Measurements from ENCODE around the gene IFT81. TPM values are rescaled to one million over a fixed set of nuclear protein-coding genes. Genes with fewer than 3 reads are reported as not detected.

IFT81 gene
- total RNA-seq, 1 experiment from 2014 or later = 10.5 TPM

DNA sequence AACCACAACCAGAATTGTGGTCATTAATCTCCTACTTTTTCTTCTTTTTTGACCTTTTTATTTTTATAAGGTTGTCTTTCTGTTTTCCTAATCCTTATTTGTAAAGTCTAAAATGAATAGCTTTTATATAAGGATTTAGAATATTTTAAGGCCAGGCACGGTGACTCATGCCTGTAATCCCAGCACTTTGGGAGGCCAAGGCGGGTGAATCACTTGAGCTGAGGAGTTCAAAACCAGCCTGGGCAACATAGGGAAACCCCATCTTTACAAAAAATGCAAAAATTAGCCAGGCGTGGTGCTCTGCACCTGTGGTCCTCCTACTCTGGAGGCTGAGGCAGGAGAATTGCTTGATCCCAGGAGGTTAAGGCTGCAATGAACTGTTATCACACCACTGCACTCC, 55.1 kb downstream of the IFT81 start (continued):
- TF ChIP-seq HMGA2 (CRISPR knock-in tag; IDR thresholded peaks at IDR 0.05) (no peak), PRRX2 (CRISPR knock-in tag; IDR thresholded peaks at IDR 0.05) (no peak), SOX15 (CRISPR knock-in tag; IDR thresholded peaks at IDR 0.05) (no peak)

DNA sequence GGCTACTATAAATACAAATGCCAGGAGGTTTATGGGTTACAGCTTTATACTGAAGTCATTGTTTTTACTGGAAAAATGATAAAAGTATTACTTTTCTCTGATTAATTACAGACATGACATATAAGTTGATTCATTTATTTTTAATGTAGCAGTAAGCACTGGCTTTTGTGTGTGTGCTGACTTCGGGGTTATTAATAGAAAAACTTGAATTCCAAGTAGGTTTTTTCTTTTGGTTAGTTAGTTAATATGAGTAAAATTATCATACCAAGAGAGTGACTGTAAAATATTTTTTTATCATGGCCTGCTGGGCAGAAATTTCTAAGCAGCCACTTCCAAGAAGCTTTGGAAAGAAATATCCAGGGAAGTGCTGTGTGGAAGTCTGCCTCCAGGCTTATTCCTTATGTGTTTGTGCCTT, 56.4 kb downstream of the IFT81 start:
- DNase-seq (ENCODE audit: low spot score) (no peak), ATAC-seq (no peak)
- Mint-ChIP-seq H3K27me3 (ENCODE audit: low read depth) (no peaks in the 10 kb centered on the region), H3K4me3 (no peak overlapping the region), H3K4me1 (no peaks in the 10 kb centered on the region), H3K9me3 (peaks cover 3% of the 10 kb centered on the region; the same call in 1 of the 2 replicates), H3K36me3 (peaks cover 7% of the 10 kb centered on the region), H3K27ac (no peak overlapping the region)
- POLR2A ChIA-PET = no interaction called here
- CTCF ChIA-PET = interaction anchor here (0.5 kb wide), 1 partner anchor 81 kb away, joined by 4 read pairs; no protein-coding TSS in a partner anchor
- TF ChIP-seq ZNF219 (CRISPR knock-in tag; IDR thresholded peaks at IDR 0.05; ENCODE audit: borderline replicate concordance) (no peak), ELF4 (CRISPR knock-in tag; IDR thresholded peaks at IDR 0.05; ENCODE audit: low read depth) (no peak), TEAD4 (CRISPR knock-in tag; IDR thresholded peaks at IDR 0.05) (no peak)
- TF ChIP-seq, protein P1, sequence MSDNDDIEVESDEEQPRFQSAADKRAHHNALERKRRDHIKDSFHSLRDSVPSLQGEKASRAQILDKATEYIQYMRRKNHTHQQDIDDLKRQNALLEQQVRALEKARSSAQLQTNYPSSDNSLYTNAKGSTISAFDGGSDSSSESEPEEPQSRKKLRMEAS (CRISPR knock-in tag; IDR thresholded peaks at IDR 0.05) = no peak

DNA sequence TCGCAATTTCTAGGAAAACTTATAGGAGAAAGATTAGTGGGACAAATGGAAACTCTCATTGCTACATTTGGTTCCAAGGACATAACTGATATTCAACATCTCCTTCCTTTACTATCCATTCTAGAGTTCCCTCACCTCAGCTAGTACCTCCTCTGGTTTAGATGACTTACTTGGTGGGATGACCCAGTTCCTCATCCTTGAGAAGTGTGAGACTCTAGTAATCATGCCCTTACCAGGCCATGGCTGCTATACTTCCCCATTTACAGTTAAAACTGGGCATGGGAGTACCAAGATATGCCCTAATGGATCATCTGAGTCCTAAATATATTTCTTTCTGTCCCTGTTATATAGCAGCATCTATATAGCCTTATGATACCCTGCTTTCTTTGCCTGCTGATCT, 58.1 kb downstream of the IFT81 start:
- ChIA-PET CTCF (no interaction called here), POLR2A (interaction anchor here (0.6 kb wide), 1 partner anchor 116 kb away, joined by 15 read pairs; no protein-coding TSS in a partner anchor)
- Mint-ChIP-seq H3K27ac (no peak overlapping the region), H3K4me1 (no peaks in the 10 kb centered on the region), H3K4me3 (no peak overlapping the region), H3K36me3 (peaks cover 20% of the 10 kb centered on the region), H3K9me3 (peaks cover 17% of the 10 kb centered on the region), H3K27me3 (ENCODE audit: low read depth) (no peaks in the 10 kb centered on the region; the same call in 1 of the 2 replicates)
- no peak for TF ChIP-seq GRHL2 (CRISPR knock-in tag; IDR thresholded peaks at IDR 0.05; ENCODE audit: insufficient replicate concordance, severe bottlenecking)
- no peak for TF ChIP-seq ELF4 (CRISPR knock-in tag; IDR thresholded peaks at IDR 0.05; ENCODE audit: low read depth)
- TF ChIP-seq TCF7 (CRISPR knock-in tag; IDR thresholded peaks at IDR 0.05; ENCODE audit: low read depth) = no peak
- TF ChIP-seq CBFB (CRISPR knock-in tag; IDR thresholded peaks at IDR 0.05; ENCODE audit: low read depth) = no peak
- no peak for TF ChIP-seq ZNF138 (CRISPR knock-in tag; conservative IDR thresholded peaks at IDR 0.05)
- TF ChIP-seq, protein P2, sequence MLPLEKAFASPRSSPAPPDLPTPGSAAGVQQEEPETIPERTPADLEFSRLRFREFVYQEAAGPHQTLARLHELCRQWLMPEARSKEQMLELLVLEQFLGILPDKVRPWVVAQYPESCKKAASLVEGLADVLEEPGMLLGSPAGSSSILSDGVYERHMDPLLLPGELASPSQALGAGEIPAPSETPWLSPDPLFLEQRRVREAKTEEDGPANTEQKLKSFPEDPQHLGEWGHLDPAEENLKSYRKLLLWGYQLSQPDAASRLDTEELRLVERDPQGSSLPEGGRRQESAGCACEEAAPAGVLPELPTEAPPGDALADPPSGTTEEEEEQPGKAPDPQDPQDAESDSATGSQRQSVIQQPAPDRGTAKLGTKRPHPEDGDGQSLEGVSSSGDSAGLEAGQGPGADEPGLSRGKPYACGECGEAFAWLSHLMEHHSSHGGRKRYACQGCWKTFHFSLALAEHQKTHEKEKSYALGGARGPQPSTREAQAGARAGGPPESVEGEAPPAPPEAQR (CRISPR knock-in tag; IDR thresholded peaks at IDR 0.05) = no peak
- TF ChIP-seq FOXJ3 (CRISPR knock-in tag; IDR thresholded peaks at IDR 0.05; ENCODE audit: borderline replicate concordance) = no peak
- no peak for TF ChIP-seq SMAD4 (CRISPR knock-in tag; IDR thresholded peaks at IDR 0.05)
- TF ChIP-seq ESRRA (CRISPR knock-in tag; IDR thresholded peaks at IDR 0.05; ENCODE audit: borderline replicate concordance) = no peak
- TF ChIP-seq, protein P3, sequence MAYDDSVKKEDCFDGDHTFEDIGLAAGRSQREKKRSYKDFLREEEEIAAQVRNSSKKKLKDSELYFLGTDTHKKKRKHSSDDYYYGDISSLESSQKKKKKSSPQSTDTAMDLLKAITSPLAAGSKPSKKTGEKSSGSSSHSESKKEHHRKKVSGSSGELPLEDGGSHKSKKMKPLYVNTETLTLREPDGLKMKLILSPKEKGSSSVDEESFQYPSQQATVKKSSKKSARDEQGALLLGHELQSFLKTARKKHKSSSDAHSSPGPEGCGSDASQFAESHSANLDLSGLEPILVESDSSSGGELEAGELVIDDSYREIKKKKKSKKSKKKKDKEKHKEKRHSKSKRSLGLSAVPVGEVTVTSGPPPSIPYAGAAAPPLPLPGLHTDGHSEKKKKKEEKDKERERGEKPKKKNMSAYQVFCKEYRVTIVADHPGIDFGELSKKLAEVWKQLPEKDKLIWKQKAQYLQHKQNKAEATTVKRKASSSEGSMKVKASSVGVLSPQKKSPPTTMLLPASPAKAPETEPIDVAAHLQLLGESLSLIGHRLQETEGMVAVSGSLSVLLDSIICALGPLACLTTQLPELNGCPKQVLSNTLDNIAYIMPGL (CRISPR knock-in tag; IDR thresholded peaks at IDR 0.05) = no peak
- DNase-seq (ENCODE audit: low spot score) (no peak), ATAC-seq (no peak)

DNA sequence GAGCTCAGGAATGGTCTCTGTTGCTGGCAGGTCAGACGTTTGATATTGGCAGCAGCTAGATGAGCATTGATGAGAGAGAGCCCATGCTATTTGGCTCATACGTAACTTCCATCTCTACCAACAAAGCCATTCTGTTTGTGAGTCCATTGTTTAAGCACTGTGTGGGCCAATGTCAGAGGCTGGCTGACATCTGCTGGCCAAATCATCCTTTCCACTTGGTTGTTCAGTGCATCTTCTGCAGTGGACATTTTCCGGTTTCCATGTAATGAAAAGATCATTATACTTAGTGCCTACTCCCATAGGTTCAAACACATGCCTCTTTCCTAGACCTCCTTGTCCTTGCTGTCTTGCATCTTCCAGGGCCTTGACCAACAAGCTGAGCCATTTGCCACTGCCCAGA, 59.2 kb downstream of the IFT81 start:
- H3K27me3 Mint-ChIP-seq (ENCODE audit: low read depth) = no peaks in the 10 kb centered on the region; the same call in 1 of the 2 replicates
- DNase-seq (ENCODE audit: low spot score) = no peak
- ChIA-PET CTCF (no interaction called here), POLR2A (no interaction called here)
- H3K4me1 Mint-ChIP-seq = no peaks in the 10 kb centered on the region
- peaks cover 17% of the 10 kb centered on the region for H3K9me3 Mint-ChIP-seq
- no peak overlapping the region for H3K4me3 Mint-ChIP-seq
- H3K27ac Mint-ChIP-seq = no peak overlapping the region
- H3K36me3 Mint-ChIP-seq = peaks cover 20% of the 10 kb centered on the region
- ATAC-seq = no peak
- TF ChIP-seq, protein P2 (CRISPR knock-in tag; IDR thresholded peaks at IDR 0.05) = no peak
- TF ChIP-seq, protein P4, sequence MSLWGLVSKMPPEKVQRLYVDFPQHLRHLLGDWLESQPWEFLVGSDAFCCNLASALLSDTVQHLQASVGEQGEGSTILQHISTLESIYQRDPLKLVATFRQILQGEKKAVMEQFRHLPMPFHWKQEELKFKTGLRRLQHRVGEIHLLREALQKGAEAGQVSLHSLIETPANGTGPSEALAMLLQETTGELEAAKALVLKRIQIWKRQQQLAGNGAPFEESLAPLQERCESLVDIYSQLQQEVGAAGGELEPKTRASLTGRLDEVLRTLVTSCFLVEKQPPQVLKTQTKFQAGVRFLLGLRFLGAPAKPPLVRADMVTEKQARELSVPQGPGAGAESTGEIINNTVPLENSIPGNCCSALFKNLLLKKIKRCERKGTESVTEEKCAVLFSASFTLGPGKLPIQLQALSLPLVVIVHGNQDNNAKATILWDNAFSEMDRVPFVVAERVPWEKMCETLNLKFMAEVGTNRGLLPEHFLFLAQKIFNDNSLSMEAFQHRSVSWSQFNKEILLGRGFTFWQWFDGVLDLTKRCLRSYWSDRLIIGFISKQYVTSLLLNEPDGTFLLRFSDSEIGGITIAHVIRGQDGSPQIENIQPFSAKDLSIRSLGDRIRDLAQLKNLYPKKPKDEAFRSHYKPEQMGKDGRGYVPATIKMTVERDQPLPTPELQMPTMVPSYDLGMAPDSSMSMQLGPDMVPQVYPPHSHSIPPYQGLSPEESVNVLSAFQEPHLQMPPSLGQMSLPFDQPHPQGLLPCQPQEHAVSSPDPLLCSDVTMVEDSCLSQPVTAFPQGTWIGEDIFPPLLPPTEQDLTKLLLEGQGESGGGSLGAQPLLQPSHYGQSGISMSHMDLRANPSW (CRISPR knock-in tag; conservative IDR thresholded peaks at IDR 0.05; ENCODE audit: low read depth) = no peak
- TF ChIP-seq FOXK1 (CRISPR knock-in tag; IDR thresholded peaks at IDR 0.05) (no peak), RORB (CRISPR knock-in tag; IDR thresholded peaks at IDR 0.05) (no peak), KAT7 (CRISPR knock-in tag; IDR thresholded peaks at IDR 0.05; ENCODE audit: borderline replicate concordance) (no peak)
- TF ChIP-seq, protein P5, sequence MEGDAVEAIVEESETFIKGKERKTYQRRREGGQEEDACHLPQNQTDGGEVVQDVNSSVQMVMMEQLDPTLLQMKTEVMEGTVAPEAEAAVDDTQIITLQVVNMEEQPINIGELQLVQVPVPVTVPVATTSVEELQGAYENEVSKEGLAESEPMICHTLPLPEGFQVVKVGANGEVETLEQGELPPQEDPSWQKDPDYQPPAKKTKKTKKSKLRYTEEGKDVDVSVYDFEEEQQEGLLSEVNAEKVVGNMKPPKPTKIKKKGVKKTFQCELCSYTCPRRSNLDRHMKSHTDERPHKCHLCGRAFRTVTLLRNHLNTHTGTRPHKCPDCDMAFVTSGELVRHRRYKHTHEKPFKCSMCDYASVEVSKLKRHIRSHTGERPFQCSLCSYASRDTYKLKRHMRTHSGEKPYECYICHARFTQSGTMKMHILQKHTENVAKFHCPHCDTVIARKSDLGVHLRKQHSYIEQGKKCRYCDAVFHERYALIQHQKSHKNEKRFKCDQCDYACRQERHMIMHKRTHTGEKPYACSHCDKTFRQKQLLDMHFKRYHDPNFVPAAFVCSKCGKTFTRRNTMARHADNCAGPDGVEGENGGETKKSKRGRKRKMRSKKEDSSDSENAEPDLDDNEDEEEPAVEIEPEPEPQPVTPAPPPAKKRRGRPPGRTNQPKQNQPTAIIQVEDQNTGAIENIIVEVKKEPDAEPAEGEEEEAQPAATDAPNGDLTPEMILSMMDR (IDR thresholded peaks at IDR 0.05) = no peak
